ENCODE data around the gene TCFL5. TPM values are rescaled to one million over a fixed set of nuclear protein-coding genes. Genes with fewer than 3 reads are reported as not detected.
"Not testable (repeated sequence)": the region's sequence is repeated elsewhere in the genome, so short reads cannot be mapped to it uniquely, and the experiment has no call there.

The TCFL5 gene
- total RNA-seq, 4 donors from 2014 or later: 12.1 to 13.9 (median 13.1) TPM

DNA sequence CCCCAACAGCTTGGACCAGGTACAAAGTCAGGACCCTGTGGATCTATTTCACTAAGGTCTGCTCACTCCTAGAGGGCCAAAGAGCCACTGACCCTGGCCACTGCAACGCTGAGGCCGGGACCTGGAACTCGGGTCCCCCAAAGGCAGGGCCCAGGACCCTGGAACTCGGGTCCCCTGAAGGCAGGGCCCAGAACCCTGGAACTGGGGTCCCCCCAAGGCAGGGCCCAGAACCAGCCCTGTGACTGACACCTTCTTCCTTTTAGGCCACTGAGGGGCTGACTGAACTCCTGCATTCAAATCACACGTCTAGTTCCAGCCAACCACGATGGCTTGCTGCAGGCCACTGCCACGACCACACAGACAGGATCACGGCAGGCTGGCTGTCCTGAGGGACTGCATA lies 9.4 kb downstream of the TCFL5 start:
- TF ChIP-seq POLR2A (IDR thresholded peaks at IDR 0.05): no peak
- TF ChIP-seq, protein P1, sequence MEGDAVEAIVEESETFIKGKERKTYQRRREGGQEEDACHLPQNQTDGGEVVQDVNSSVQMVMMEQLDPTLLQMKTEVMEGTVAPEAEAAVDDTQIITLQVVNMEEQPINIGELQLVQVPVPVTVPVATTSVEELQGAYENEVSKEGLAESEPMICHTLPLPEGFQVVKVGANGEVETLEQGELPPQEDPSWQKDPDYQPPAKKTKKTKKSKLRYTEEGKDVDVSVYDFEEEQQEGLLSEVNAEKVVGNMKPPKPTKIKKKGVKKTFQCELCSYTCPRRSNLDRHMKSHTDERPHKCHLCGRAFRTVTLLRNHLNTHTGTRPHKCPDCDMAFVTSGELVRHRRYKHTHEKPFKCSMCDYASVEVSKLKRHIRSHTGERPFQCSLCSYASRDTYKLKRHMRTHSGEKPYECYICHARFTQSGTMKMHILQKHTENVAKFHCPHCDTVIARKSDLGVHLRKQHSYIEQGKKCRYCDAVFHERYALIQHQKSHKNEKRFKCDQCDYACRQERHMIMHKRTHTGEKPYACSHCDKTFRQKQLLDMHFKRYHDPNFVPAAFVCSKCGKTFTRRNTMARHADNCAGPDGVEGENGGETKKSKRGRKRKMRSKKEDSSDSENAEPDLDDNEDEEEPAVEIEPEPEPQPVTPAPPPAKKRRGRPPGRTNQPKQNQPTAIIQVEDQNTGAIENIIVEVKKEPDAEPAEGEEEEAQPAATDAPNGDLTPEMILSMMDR (IDR thresholded peaks at IDR 0.05): no peak
- intact Hi-C loops (cut with DNase I; ENCODE audit: low total_unique reads): no loop called here
- WGBS, 2 donors: 87 to 90% methylated on average over 7 to 8 of the region's 8 CpGs
- no peak for DNase-seq (ENCODE audit: low spot score in 2 of 2)
- H3K4me3 ChIP-seq (ENCODE audit: low read depth, poor library complexity, severe bottlenecking): no peak overlapping the region

- WGBS, 2 donors: 83 to 90% methylated on average over 22 of the region's 22 CpGs
- intact Hi-C loops (cut with DNase I; ENCODE audit: low total_unique reads): no loop called here
- H3K4me3 ChIP-seq (ENCODE audit: low read depth, poor library complexity, severe bottlenecking): no peak overlapping the region
- TF ChIP-seq, protein P1 (IDR thresholded peaks at IDR 0.05): no peak
- no peak for TF ChIP-seq POLR2A (IDR thresholded peaks at IDR 0.05)
- no peak for DNase-seq (ENCODE audit: low spot score in 2 of 2)
Measured at GRCh38 chr20:62850333-62850974, 11.2 kb downstream of the TCFL5 start.

GRCh38 chr20:62849431-62849830 lies 12.2 kb downstream of the TCFL5 start:
- no peak for TF ChIP-seq POLR2A (IDR thresholded peaks at IDR 0.05)
- TF ChIP-seq, protein P1 (IDR thresholded peaks at IDR 0.05): no peak
- no peak overlapping the region for H3K4me3 ChIP-seq (ENCODE audit: low read depth, poor library complexity, severe bottlenecking)
- intact Hi-C loops (cut with DNase I; ENCODE audit: low total_unique reads): no loop called here
- no peak for DNase-seq (ENCODE audit: low spot score in 2 of 2)

DNA sequence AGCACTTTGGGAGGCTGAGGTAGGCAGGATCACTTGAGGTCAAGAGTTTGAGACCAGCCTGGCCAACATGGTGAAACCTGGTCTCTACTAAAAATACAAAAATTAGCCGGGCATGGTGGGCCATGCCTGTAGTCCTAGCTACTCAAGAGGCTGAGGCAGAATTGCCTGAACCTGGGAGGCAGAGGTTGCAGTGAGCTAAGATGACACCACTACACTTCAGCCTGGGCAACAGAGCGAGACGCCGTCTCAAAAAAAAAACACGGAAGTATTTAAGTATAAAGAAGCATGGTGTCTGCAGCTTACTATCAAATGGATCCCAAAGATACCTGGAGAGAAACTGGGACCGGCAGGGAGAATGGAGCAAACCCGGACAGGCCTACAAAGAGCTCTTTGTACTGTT lies 12.7 kb downstream of the TCFL5 start:
- 92 to 93% methylated on average over 7 of the region's 7 CpGs for WGBS, 2 donors
- H3K4me3 ChIP-seq (ENCODE audit: low read depth, poor library complexity, severe bottlenecking); intact Hi-C loops (cut with DNase I; ENCODE audit: low total_unique reads); DNase-seq (ENCODE audit: low spot score in 2 of 2): not testable (repeated sequence)

DNA sequence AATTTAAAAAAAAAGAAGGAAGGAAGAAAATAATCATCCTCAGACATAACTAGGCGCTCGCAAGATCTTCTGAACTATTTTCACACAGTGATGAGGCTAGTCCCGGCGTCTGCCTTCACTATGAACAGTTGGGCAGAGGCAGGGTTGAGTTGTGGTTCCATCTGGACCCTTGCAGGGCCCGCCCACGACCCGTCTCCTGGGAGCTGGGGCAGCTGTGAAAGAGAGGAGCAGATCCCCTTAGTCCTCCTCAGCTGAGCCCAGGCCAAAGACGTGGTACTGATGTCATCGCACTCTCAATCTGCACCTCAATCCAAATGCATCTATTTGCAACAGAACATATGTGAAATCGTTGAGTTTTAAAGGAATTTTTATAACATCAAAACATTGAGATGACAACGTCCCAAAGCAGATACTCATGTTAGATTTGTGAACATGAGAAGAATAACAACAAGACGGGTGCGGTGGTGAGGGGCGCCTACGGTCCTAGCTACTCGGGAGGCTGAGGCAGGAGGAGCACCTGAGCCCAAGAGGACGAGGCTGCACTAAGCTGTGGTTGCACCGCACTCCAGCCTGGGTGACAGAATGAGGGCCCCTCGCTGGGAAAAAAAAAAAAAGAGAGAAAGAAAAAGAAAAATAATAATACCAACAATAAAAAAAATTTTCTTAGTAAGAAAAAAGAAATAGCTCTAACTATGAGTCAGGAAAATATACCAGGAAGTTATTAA lies 15.3 kb downstream of the TCFL5 start:
- WGBS, 2 donors: 86 to 88% methylated on average over 19 of the region's 19 CpGs
- intact Hi-C loops (cut with DNase I; ENCODE audit: low total_unique reads): no loop called here
- no peak for TF ChIP-seq POLR2A (IDR thresholded peaks at IDR 0.05)
- H3K4me3 ChIP-seq (ENCODE audit: low read depth, poor library complexity, severe bottlenecking): no peak overlapping the region
- no peak for DNase-seq (ENCODE audit: low spot score in 2 of 2)

- TF ChIP-seq POLR2A (IDR thresholded peaks at IDR 0.05): no peak
- TF ChIP-seq, protein P1 (IDR thresholded peaks at IDR 0.05): no peak
- no peak for DNase-seq (ENCODE audit: low spot score in 2 of 2)
- intact Hi-C loops (cut with DNase I; ENCODE audit: low total_unique reads): no loop called here
- no peak overlapping the region for H3K4me3 ChIP-seq (ENCODE audit: low read depth, poor library complexity, severe bottlenecking)
- WGBS, 2 donors: 89% methylated on average over 16 of the region's 16 CpGs
Measured at GRCh38 chr20:62845416-62846160, 16.0 kb downstream of the TCFL5 start.

Measured in lower leg skin (tissue), 4 donors.